NOMO-1 (cell line): Measurements from ENCODE around the gene EHMT1.
"Not testable (repeated sequence)": the region's sequence is repeated elsewhere in the genome, so short reads cannot be mapped to it uniquely, and the experiment has no call there.

ENCODE experiments used
- DNase-seq, 2 experiments: peaks; one replicate each; lab custom pipeline; 2025; ENCODE audit not compliant: unreplicated experiment in 2 of 2; lab: John Stamatoyannopoulos, UW

Gene EHMT1

DNA sequence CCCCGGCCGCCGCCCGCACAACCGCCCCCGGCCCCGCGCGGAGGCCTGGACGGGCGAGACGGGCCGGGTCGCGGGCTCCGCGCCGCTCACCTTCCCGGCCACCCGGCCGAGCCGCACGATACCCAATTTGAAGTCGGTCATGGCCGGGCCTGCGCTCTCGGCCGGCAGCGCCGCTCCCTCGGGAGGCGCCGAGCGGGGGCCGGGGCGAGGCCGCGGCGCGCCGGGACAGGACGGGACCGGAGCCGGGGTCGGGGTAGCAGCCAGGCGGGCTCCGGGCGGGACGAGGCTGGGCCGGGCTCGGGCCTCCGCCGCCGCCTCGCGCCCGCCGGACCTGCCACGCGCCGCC lies 28.7 kb upstream of the EHMT1 start:
- DNase-seq = no peak

DNA sequence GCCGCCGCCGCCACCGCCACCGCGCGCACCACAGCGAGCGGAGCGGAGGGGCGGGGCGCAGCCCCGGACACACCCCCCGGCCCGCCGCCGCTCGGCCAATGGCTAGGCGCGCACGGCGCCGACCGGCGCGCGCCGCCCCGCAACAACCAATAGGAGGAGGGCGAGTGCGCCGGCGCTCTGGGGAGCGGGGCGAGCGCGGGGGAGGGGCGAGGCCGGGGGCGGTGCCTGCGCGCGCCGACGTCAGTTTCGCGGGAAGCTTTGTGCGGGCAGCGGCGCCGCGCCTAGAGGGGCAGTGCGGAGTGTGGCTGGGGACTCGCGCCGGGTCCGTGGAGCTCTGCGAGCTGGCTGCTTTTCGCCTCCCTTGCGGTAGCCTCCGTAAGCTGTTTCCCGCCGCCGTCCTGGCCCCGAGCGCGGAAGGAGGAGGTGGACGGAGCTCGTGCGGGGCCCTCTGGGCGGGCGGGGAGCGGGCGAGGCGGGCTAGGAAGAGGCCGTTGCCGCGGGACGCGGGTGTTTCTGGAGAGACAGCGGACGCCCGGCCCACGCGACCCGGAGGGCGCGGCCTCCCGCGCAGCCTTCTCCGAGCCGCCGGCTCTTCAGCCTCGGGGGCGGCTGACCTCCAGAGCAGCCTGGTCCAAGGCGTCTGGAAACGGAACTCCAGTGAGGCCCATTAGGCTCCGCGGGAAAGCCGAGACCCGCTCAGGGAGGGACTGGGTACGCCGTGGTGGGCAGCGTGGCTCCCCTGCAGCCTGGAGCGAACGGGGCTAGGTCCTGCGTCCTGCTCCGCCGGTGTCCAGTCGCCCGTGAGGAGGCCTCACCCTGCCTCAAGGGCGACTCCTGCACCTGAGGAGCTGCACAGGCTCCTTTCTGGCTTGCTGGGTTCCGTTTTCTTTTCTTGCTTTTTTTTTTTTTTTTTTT lies 28.1 kb upstream of the EHMT1 start, which contains the start of gene ZMYND19:
ZMYND19 (minus strand) TSS at position 44 of the 915 bp plus-strand sequence. CDS start 249 bp downstream, outside the sequence.
- peak; percentile 94 to 96 for DNase-seq

- peak; percentile 34 to 43 for DNase-seq
Measured at GRCh38 chr9:137592767-137593166, 26.0 kb upstream of the EHMT1 start.

DNA sequence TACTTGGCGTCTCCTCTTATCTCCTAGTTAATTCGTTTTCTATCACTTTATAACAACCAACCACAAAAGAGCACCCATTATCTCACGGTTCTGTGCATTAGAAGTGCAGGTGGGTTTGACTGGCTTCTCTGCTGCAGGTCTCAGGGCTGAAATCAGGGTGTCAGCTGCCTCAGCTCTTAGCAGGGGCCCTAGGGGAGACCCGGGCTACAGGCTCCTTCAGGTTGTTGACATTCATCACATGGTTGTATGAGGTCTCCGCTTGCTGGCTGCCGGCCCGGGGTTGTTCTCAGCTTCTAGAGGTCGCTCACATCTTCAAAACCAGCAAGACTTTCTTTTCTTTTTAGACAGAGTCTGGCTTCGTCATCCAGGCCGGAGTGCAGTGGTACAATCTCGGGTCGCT lies 25.6 kb upstream of the EHMT1 start:
- no peak for DNase-seq

DNA sequence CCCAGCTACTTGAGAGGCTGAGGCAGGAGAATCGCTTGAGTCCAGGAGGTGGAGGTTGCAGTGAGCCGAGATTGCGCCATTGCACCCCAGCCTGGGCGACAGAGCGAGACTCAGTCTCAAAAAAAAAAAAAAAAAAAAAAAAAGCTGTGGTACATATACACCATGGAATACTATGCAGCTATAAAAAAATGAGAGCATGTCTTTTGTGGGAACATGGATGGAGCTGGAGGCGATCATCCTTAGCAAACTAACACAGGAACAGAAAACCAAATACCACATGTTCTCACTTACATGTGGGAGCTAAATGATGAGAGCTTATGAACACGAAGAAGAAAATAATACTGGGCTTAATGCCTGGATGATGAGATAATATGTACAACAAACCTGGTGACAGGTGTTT lies 22.2 kb upstream of the EHMT1 start:
- not testable (repeated sequence) for DNase-seq

DNA sequence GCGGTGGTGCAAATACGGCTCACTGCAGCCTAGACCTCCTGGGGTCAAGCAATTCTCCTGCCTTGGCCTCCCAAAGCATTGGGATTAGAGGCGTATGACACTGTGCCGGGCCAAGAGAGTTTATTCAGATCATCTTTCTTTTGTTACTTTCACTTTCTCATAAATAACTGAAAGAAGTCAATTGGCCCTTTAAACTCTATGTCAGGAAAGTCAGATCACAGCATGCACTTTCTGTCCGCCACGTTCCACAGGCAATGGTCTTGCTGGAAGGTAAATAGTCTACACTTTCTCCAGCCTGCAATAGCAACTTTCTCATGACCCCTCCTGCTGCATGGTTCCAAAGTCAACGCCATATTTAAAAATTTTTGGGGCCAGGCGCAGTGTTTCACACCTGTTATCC lies 19.9 kb upstream of the EHMT1 start:
- no peak for DNase-seq

DNA sequence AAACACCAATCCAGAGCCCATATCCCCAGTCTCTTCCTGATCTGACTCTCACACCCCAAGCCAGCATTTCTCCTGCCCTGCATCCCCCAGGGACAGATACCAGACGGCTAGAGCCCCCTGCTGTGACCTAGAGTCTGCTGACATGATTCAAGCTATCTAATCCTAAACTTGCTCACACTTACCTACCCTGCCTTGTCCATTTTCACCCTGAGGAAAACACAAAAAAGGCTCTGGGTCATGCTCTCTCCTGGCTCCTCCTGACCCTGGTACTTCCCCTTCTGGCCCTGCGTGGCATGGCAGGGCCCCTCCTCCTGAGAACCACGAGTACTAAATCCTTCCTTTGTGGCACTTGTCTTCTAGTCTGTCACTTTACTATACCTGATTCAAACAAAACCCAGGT lies 16.1 kb upstream of the EHMT1 start:
- peak; percentile 69 to 79 for DNase-seq

- DNase-seq = no peak
Measured at GRCh38 chr9:137603879-137604278, 14.9 kb upstream of the EHMT1 start.

DNA sequence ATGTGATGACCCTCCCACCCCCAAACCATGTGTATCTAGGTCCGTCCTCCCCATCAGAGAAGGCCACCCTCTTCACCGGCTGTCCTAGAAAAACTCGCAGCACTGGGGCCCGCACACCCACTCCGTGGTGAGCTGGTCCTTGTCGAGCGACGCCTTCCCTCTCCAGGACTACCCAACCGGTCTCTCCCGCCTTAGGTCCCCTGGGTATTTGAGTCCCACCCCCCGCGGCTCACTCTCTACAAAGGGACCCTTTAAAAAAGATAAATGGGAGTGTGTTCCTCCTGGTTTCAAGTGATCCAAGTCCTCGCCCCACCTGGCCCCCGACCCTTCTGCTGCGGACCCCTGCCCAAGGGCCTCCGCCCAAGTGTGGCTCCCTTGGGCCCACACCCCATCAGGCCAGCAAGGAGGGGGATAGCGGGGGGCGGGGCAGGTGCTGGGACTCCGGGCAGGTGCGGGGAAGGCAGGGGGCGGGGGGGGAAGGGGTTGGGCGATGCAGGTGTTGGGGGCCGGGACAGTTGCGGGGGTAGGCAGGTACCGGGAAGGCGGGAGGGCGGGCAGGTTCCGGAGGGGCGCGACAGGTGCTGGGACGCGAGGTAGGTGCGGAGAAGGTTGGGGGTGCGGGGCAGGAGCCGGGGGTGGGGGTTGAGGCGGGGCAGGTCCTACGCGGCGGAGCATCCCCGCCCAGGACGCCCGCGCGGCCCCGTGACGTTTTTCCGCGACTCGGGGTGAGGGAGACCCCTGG lies 14.3 kb upstream of the EHMT1 start:
- DNase-seq = no peak

- DNase-seq = peak; percentile 95 to 98
Measured at GRCh38 chr9:137605121-137606004, 13.4 kb upstream of the EHMT1 start, which contains the start of gene ARRDC1. Gene ARRDC1, plus strand, starts transcription at chr9:137605686. Its CDS starts 32 bp downstream, at chr9:137605718.

DNA sequence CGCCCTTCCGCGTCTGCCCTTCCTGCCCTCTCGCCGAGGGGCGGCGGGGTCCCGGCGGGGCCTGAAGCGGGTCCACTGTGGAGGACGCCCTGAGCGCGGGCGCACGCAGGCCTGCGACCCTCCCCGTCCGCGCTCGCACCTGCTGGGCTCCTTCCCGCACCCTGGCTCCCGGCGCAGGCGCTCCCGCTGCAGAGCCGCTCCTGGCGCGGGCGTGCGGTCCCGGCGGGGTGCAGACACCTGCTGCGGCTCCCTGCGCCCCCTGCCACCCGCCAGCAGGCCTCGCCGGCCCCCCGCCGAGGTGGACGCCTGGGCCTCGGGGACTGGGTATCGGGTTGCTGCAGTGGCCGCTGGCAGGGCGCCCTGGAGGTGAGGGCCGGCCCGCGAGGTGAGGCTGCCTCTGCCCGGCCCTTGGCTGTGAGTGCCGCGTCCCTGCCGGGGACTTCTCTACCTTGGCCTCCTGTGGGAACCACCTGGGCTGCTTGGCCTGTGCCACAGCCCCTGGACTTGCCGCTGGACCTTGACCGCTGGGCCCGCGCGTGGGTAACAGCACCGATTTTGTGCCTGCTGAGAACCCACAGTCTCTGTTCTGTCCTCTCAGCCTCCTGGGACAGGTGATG lies 12.7 kb upstream of the EHMT1 start:
- DNase-seq = no peak

DNA sequence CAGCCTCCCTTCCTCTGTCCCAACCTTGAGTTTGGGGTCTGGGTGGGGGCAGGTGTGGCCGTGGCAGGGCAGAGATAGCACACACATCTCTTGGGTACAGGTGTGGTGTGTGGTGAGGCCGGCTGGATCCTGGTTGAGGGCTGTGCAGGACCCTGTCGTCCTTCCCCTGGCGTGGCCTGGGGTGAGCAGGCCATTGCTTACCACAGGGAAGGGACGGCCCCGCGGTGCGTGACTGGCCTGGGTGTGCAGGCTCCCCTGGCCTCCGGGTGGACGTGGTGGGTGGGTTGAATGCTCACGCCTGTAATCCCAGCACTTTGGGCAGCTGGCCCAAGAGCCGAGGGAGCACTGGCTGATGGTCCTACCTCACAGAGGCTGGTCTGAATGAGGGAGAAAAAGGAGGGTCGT lies 12.1 kb upstream of the EHMT1 start:
- DNase-seq = no peak

- peak; percentile 40 to 54 for DNase-seq
Measured at GRCh38 chr9:137607141-137607857, 11.5 kb upstream of the EHMT1 start.

DNA sequence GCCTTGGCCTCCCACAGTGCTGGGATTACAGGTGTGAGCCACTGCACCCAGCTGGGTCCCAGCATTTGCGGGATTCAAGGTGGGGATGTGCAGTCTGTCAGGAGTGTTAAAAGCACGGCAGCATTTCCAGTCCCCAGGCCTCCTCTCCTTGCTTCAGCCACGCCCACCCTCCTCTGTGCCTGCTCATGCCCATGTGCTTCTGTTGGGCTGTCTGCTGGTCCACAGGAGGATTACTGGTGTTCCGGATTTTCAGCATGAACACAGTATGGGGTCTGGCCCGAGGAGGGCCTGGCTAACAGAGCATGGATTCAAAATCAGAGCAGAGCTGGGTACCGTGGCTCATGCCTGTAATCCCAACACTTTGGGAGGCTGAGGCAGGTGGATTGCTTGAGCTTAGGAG lies 7.9 kb upstream of the EHMT1 start:
- no peak for DNase-seq

DNA sequence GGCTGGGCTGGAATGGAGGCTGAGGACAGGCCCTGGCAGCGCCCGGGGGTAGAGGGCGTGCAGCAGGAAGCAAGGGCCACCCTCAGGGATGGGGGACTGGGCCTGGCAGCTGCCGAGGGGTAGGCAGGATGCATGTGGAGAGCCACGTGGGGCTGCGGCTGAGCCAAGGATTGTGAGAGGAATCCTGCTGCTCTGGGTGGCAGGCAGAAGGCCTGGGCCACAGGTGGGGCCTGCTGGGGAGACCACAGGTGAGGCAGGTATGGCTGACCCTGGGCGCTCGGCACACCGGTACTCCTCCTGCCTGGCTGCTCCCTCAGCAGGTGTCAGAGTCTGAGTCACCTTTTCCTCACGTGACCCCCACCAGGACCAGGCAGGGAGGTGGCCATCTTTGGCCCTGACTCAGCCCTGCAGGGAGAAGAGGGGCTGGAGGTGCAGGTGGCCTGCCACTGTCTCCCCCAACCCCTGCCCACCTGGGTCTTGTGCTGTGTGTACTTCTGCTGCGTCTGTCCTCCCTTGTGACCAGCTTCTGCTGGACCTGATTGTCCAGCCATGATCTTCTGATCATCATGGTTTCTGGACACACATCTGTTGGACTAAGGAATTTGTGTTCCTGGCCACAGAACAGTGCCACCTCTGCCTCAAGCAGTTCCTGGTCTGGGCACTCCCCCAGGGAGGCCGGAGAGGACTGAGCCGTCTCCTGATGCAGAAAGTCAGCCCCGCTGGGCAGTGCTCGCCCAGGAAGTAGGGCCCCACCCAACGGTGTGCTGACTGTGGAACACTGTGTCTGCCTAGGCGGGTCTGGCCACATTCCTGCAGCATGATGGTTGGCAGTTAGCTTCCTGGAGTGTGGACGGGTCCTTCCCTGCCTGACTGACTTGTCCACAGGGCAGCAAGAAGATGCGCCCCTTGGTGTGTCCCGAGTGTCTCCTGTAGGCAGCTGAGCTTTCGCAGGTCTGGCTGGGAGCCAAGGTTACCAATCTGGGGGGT lies 6.9 kb upstream of the EHMT1 start:
- DNase-seq = no peak

DNA sequence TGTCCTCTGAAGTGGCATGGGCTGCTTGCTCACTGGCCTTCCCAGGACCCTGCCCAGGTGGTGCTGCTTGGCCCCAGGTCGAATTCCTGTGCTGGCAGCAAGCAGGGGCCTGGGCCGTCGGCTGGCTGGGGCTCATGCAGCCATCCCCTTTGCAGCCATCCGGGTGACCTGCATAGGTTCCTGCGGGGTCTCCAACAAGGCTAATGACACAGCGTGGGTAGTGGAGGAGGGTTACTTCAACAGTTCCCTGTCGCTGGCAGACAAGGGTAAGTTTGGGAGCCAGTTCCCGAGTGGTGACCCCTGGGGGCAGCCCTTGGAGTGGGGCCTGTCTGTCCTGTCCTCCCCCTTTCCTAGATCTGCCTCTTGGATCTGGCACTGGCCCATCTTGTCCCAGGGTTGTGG lies 6.1 kb upstream of the EHMT1 start:
- DNase-seq = no peak

- no peak for DNase-seq
Measured at GRCh38 chr9:137613259-137613658, 5.5 kb upstream of the EHMT1 start.

DNA sequence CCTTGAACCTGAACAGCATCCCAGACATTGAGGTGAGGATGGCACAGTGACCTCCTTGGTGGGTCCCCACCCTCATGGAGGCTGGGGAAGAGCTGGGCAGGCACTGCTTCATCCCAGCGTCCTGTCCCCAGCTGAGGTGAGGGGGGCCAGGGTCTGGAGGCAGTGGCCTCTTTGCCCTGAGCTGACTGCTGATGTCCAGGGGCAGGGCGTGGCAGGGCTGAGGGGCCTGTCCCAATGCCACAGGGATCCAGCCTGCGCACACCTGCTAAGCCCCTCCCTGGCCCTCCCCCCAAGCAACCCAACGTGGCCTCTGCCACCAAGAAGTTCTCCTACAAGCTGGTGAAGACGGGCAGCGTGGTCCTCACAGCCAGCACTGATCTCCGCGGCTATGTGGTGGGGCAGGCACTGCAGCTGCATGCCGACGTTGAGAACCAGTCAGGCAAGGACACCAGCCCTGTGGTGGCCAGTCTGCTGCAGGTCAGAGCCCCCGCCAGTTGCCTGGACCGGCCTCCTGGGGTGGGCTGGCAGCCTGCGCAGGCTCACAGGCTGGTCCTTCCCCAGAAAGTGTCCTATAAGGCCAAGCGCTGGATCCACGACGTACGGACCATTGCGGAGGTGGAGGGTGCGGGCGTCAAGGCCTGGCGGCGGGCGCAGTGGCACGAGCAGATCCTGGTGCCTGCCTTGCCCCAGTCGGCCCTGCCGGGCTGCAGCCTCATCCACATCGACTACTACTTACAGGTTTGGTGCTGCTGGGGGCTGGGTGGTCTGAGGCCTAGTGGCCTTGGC lies 4.9 kb upstream of the EHMT1 start:
- DNase-seq = no peak
